H9 (cell line): ENCODE measurements around the gene ANKHD1. TPM values are rescaled to one million over a fixed set of nuclear protein-coding genes. Genes with fewer than 3 reads are reported as not detected.

ENCODE experiments used
- DNase-seq: peaks from one replicate; pipeline ENCODE4 v3.0.0-alpha.2; 2017
- H2AFZ ChIP-seq: one replicate; pipeline ENCODE4 v1.6.1; 2013; ENCODE audit warnings: mild to moderate bottlenecking, low read length, control low read depth, moderate library complexity
- H2AK5ac ChIP-seq: 2 replicates; pipeline ENCODE4 v1.6.1; 2013; ENCODE audit warnings: low read length, control low read depth, mixed read lengths; ENCODE audit not compliant: insufficient read length
- H2BK120ac ChIP-seq: one replicate; pipeline ENCODE4 v1.6.1; 2013; ENCODE audit warnings: low read depth, mild to moderate bottlenecking, low read length, control low read depth, inconsistent platforms; ENCODE audit not compliant: poor library complexity, severe bottlenecking
- H2BK12ac ChIP-seq: 2 replicates; pipeline ENCODE4 v1.6.1; 2013; ENCODE audit warnings: low read length, control low read depth, mixed read lengths, low read depth; ENCODE audit not compliant: insufficient read length
- H2BK15ac ChIP-seq: 2 replicates; pipeline ENCODE4 v1.6.1; 2013; ENCODE audit warnings: low read depth, low read length, control low read depth
- H2BK20ac ChIP-seq: one replicate; pipeline ENCODE4 v1.6.1; 2013; ENCODE audit warnings: low read depth, mild to moderate bottlenecking, low read length, control low read depth, inconsistent platforms; ENCODE audit not compliant: poor library complexity, severe bottlenecking
- H2BK5ac ChIP-seq: 2 replicates; pipeline ENCODE4 v1.6.1; 2013; ENCODE audit warnings: low read length, control low read depth, mixed read lengths; ENCODE audit not compliant: insufficient read length
- H3K14ac ChIP-seq: 2 replicates; pipeline ENCODE4 v1.6.1; 2013; ENCODE audit warnings: low read length, control low read depth; ENCODE audit not compliant: insufficient read depth
- H3K18ac ChIP-seq: 2 replicates; pipeline ENCODE4 v1.6.1; 2013; ENCODE audit warnings: low read depth, mild to moderate bottlenecking, mixed read lengths, low read length, control low read depth; ENCODE audit not compliant: insufficient read length
- H3K23ac ChIP-seq: 2 replicates; pipeline ENCODE4 v1.6.1; 2013; ENCODE audit warnings: low read length, control low read depth, mixed read lengths, low read depth; ENCODE audit not compliant: insufficient read length
- H3K23me2 ChIP-seq: 2 replicates; pipeline ENCODE4 v1.6.1; 2013; ENCODE audit warnings: low read depth, mild to moderate bottlenecking, mixed read lengths, low read length, control low read depth; ENCODE audit not compliant: insufficient read length, poor library complexity, severe bottlenecking
- H3K27ac ChIP-seq: 2 replicates; pipeline ENCODE4 v1.5.1; 2013; ENCODE audit warnings: low read length, control low read depth, mixed read lengths, low read depth; ENCODE audit not compliant: insufficient read length
- H3K27me3 ChIP-seq: 2 replicates; pipeline ENCODE4 v1.6.1; 2013; ENCODE audit warnings: low read length, control low read depth, inconsistent platforms; ENCODE audit not compliant: insufficient read depth
- H3K4ac ChIP-seq: 2 replicates; pipeline ENCODE4 v1.6.1; 2013; ENCODE audit warnings: low read depth, mild to moderate bottlenecking, control low read depth, inconsistent platforms, low read length, moderate library complexity
- H3K4me1 ChIP-seq: 2 replicates; pipeline ENCODE4 v1.6.1; 2013; ENCODE audit warnings: low read length, control low read depth, inconsistent platforms; ENCODE audit not compliant: insufficient read depth
- H3K4me2 ChIP-seq: 2 replicates; pipeline ENCODE4 v1.6.1; 2013; ENCODE audit warnings: low read length, control low read depth, mixed read lengths; ENCODE audit not compliant: insufficient read length, insufficient read depth
- H3K56ac ChIP-seq: 2 replicates; pipeline ENCODE4 v1.6.1; 2013; ENCODE audit warnings: low read depth, mild to moderate bottlenecking, mixed read lengths, low read length, control low read depth; ENCODE audit not compliant: insufficient read length
- H3K79me1 ChIP-seq: 2 replicates; pipeline ENCODE4 v1.6.1; 2013; ENCODE audit warnings: low read depth, mild to moderate bottlenecking, moderate library complexity, low read length, control low read depth, inconsistent platforms; ENCODE audit not compliant: insufficient read depth, poor library complexity, severe bottlenecking
- H3K79me2 ChIP-seq: 2 replicates; pipeline ENCODE4 v1.6.1; 2013; ENCODE audit warnings: low read length, control low read depth, inconsistent platforms; ENCODE audit not compliant: insufficient read depth
- H3K9ac ChIP-seq: 2 replicates; pipeline ENCODE4 v1.6.1; 2013; ENCODE audit warnings: low read length, control low read depth, mixed read lengths; ENCODE audit not compliant: insufficient read length; ENCODE audit errors: extremely low read depth
- H3K9me3 ChIP-seq: one replicate; pipeline ENCODE4 v1.6.1; 2013; ENCODE audit warnings: low read depth, low read length, inconsistent platforms; ENCODE audit not compliant: control insufficient read depth
- H3T11ph ChIP-seq: one replicate; pipeline ENCODE4 v1.6.1; 2013; ENCODE audit warnings: mild to moderate bottlenecking, low read length, control low read depth, inconsistent platforms
- H4K20me1 ChIP-seq: one replicate; pipeline ENCODE4 v1.6.1; 2013; ENCODE audit not compliant: control insufficient read depth, insufficient read length, insufficient read depth
- H4K5ac ChIP-seq: 2 replicates; pipeline ENCODE4 v1.6.1; 2013; ENCODE audit warnings: low read depth, mild to moderate bottlenecking, mixed read lengths, low read length, control low read depth; ENCODE audit not compliant: insufficient read length
- H4K8ac ChIP-seq: replicated peaks from 2 replicates; pipeline ENCODE4 v1.6.1; 2013; ENCODE audit warnings: low read length, control low read depth, mixed read lengths, low read depth; ENCODE audit not compliant: insufficient read length
- H4K91ac ChIP-seq: 2 replicates; pipeline ENCODE4 v1.6.1; 2013; ENCODE audit warnings: low read depth, mild to moderate bottlenecking, moderate library complexity, mixed read lengths, low read length, control low read depth; ENCODE audit not compliant: insufficient read length
- H3K27ac Mint-ChIP-seq, 3 experiments: 2 replicates in 2 of 3; 3 replicates in 1 of 3; pipeline ENCODE4 v1.8.0; 2020 to 2021; ENCODE audit warnings: mixed read lengths in 3 of 3, mild to moderate bottlenecking in 1 of 3, moderate library complexity in 1 of 3
- H3K27me3 Mint-ChIP-seq: 2 replicates; pipeline ENCODE4 v1.8.0; 2021; ENCODE audit warnings: low read depth, mild to moderate bottlenecking, moderate library complexity, mixed read lengths
- H3K36me3 Mint-ChIP-seq, 3 experiments: 2 replicates in 2 of 3; 3 replicates in 1 of 3; pipeline ENCODE4 v1.8.0; 2020 to 2021; ENCODE audit warnings: low read depth in 3 of 3, mixed read lengths in 3 of 3; ENCODE audit not compliant: insufficient read depth in 1 of 3
- H3K4me1 Mint-ChIP-seq, 2 experiments: 2 replicates each; pipeline ENCODE4 v1.8.0; 2020; ENCODE audit warnings: mixed read lengths in 2 of 2
- H3K4me3 Mint-ChIP-seq, 2 experiments: 2 replicates in 1 of 2; 3 replicates in 1 of 2; pipeline ENCODE4 v1.8.0; 2020 to 2021; ENCODE audit warnings: mild to moderate bottlenecking in 2 of 2, mixed read lengths in 2 of 2, moderate library complexity in 1 of 2
- H3K9me3 Mint-ChIP-seq, 2 experiments: 2 replicates in 1 of 2; 3 replicates in 1 of 2; pipeline ENCODE4 v1.8.0; 2020; ENCODE audit warnings: mild to moderate bottlenecking in 2 of 2, mixed read lengths in 2 of 2, moderate library complexity in 1 of 2
- WGBS: extraction: QIAGEN DNeasy Blood & Tissue Kit; methylation state at CpG from one replicate; pipeline ENCODE4 v1.1.7; 2013; ENCODE audit warnings: missing lambda C conversion rate, low lambda C conversion rate, mixed read lengths; ENCODE audit not compliant: insufficient read length; ENCODE audit errors: extremely low coverage; 5-methylcytosine and 5-hydroxymethylcytosine counted together
- total RNA-seq: library from RNA; stranded (reverse); gene quantifications from 2 replicates; pipeline ENCODE4 v1.2.1, GENCODE V29; 2021
- TF ChIP-seq, protein P1 (sequence below): fragments of 200-600 bp; sonication (generic); conservative IDR thresholded peaks from 3 replicates; pipeline ENCODE4 v1.8.0; 2021; ENCODE audit warnings: antibody characterized with exemption, mild to moderate bottlenecking

Gene ANKHD1
- total RNA-seq, 1 experiment from 2014 or later: 105 TPM

DNA sequence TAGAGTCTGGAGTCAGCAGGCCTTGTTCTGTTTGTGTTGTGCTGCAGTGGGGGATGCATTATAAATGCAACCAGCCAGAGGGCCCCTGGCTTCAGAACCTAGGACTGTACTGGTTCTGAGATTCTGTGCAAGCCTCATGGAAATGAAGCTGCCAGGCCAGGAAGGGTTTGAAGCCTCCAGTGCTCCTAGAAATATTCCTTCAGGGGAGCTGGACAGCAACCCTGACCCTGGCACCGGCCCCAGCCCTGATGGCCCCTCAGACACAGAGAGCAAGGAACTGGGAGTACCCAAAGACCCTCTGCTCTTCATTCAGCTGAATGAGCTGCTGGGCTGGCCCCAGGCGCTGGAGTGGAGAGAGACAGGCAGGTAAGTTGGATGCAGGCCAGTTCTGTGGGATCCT is 41.5 kb upstream of the ANKHD1 start, which contains the start of gene SLC4A9:
SLC4A9 (plus strand) TSS at position 94 of the 400 bp plus-strand sequence; CDS start at position 137, 43 bp downstream.
- peaks cover 20% of the 10 kb centered on the region for H3K27me3 Mint-ChIP-seq
- H3K4ac ChIP-seq: no peak within 1 kb of the TSS
- no peak within 1 kb of the TSS for H4K8ac ChIP-seq
- no peaks in the 10 kb centered on the region for H4K20me1 ChIP-seq
- H2AK5ac ChIP-seq: no peak within 1 kb of the TSS
- H3K4me1 Mint-ChIP-seq: peaks cover 5 to 23% of the 10 kb centered on the region in 2 experiments; a peak in 3 of 4 replicates
- TF ChIP-seq, protein P1, sequence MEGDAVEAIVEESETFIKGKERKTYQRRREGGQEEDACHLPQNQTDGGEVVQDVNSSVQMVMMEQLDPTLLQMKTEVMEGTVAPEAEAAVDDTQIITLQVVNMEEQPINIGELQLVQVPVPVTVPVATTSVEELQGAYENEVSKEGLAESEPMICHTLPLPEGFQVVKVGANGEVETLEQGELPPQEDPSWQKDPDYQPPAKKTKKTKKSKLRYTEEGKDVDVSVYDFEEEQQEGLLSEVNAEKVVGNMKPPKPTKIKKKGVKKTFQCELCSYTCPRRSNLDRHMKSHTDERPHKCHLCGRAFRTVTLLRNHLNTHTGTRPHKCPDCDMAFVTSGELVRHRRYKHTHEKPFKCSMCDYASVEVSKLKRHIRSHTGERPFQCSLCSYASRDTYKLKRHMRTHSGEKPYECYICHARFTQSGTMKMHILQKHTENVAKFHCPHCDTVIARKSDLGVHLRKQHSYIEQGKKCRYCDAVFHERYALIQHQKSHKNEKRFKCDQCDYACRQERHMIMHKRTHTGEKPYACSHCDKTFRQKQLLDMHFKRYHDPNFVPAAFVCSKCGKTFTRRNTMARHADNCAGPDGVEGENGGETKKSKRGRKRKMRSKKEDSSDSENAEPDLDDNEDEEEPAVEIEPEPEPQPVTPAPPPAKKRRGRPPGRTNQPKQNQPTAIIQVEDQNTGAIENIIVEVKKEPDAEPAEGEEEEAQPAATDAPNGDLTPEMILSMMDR: no peak
- H4K5ac ChIP-seq: no peak within 1 kb of the TSS
- no peak within 1 kb of the TSS for H2BK15ac ChIP-seq
- H2AFZ ChIP-seq: no peak within 1 kb of the TSS
- no peaks in the 10 kb centered on the region for H3K27me3 ChIP-seq
- H3K4me3 Mint-ChIP-seq: no peak within 1 kb of the TSS; a peak in 1 of 5 replicates
- no CpG with 5 or more reads among the region's 2 CpGs for WGBS
- no peaks in the 10 kb centered on the region; a peak in 1 of 5 replicates for H3K9me3 Mint-ChIP-seq
- no peak within 1 kb of the TSS for H3K9ac ChIP-seq
- H3K27ac ChIP-seq: no peak within 1 kb of the TSS
- no peak within 1 kb of the TSS for H3K56ac ChIP-seq
- peaks cover 4% of the 10 kb centered on the region for H3K23me2 ChIP-seq
- DNase-seq: no peak
- H3K4me1 ChIP-seq: no peaks in the 10 kb centered on the region; the same call in 1 of the 2 replicates
- H3K23ac ChIP-seq: no peak within 1 kb of the TSS
- H2BK12ac ChIP-seq: no peak within 1 kb of the TSS
- no peak within 1 kb of the TSS for H4K91ac ChIP-seq
- no peak within 1 kb of the TSS for H3K4me2 ChIP-seq
- H3K9me3 ChIP-seq: no peaks in the 10 kb centered on the region
- H3T11ph ChIP-seq: no peak within 1 kb of the TSS
- H2BK120ac ChIP-seq: no peak within 1 kb of the TSS
- no peak within 1 kb of the TSS for H2BK20ac ChIP-seq
- H3K36me3 Mint-ChIP-seq: no peaks in the 10 kb centered on the region
- no peak within 1 kb of the TSS for H3K14ac ChIP-seq
- H2BK5ac ChIP-seq: no peak within 1 kb of the TSS
- no peaks in the 10 kb centered on the region for H3K79me2 ChIP-seq
- no peak within 1 kb of the TSS for H3K18ac ChIP-seq
- no peaks in the 10 kb centered on the region for H3K79me1 ChIP-seq
- H3K27ac Mint-ChIP-seq: no peak within 1 kb of the TSS
